Mucosa of descending colon (tissue), 3 donors: ENCODE data around the gene SH3BP2. TPM values are rescaled to one million over a fixed set of nuclear protein-coding genes. Genes with fewer than 3 reads are reported as not detected.

ENCODE experiments used
- ATAC-seq: fragments of 200-7000 bp; cut with Tn5 transposase; one replicate; pipeline ENCODE4 v1.9.1; 2020; ENCODE audit warnings: mild to moderate bottlenecking, moderate library complexity
- DNase-seq, 3 donors: peaks; one replicate each; pipeline ENCODE4 v3.0.0-alpha.2; 2020
- H3K36me3 ChIP-seq: fragments of 200-600 bp; one replicate; pipeline ENCODE4 v1.8.0; 2021; ENCODE audit warnings: low read depth, mild to moderate bottlenecking
- H3K4me1 ChIP-seq: fragments of 200-600 bp; one replicate; pipeline ENCODE4 v1.8.0; 2021; ENCODE audit warnings: low read depth, mild to moderate bottlenecking
- H3K4me3 ChIP-seq: fragments of 200-600 bp; one replicate; pipeline ENCODE4 v1.8.0; 2021; ENCODE audit warnings: mild to moderate bottlenecking
- H3K9me3 ChIP-seq: fragments of 200-600 bp; one replicate; pipeline ENCODE4 v1.8.0; 2021; ENCODE audit warnings: mild to moderate bottlenecking
- intact Hi-C, 2 donors: fragments of 100-400 bp; cut with DNase I in 1 of 2; cut with micrococcal nuclease in 1 of 2; formaldehyde crosslinking; loops; one replicate each; pipeline versions ENCODE4 v1.11.0 to v1.11.1; 2022; cut with DNase I, micrococcal nuclease
- total RNA-seq, 3 donors: library from RNA; stranded (reverse); fragmentation: NEBNext Ultra II Directional in 2 of 3; extraction: Animal tissue kit (Norgen Biotek cat#: 25700) in 2 of 3; gene quantifications; one replicate each; pipeline versions ENCODE4 v1.2.1 to v1.2.4, GENCODE V29; 2021 to 2023
- TF ChIP-seq, protein P1 (sequence below): fragments of 200-600 bp; IDR thresholded peaks from one replicate; pipeline ENCODE4 v1.8.0; 2022; ENCODE audit warnings: antibody characterized with exemption, mild to moderate bottlenecking
- donor health status: DM: no; HTN: no; CAD: no; lungs with moderate emphysema.
- donor health status: DM: no; HTN: no; CAD: no.
- donor health status: DM: no; HTN: yes; CAD: no.

Gene SH3BP2
- total RNA-seq, 3 donors from 2014 or later: 48.1 to 75.3 (median 73.0) TPM

DNA sequence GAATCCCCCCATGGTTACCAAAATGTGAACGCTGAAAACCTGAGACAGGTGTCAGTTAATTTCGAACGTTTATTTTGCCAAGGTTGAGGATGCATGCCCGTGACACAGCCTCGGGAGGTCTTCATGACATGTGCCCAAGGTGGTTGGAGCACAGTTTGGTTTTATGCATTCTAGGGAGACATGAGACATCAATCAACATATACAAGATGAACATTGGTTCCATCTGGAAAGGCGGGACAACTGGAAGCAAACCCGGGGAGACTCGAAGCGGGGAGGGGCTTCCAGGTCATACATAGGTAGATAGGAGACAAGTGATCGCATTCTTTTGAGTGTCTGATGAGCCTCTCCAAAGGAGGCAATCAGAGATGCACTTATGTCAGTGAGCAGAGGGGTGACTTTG is 11.0 kb upstream of the SH3BP2 start:
- DNase-seq: no peak
- H3K4me1 ChIP-seq: peaks cover 5% of the 10 kb centered on the region
- no peaks in the 10 kb centered on the region for H3K9me3 ChIP-seq
- H3K4me3 ChIP-seq: no peak overlapping the region
- H3K36me3 ChIP-seq: no peaks in the 10 kb centered on the region
- TF ChIP-seq, protein P1, sequence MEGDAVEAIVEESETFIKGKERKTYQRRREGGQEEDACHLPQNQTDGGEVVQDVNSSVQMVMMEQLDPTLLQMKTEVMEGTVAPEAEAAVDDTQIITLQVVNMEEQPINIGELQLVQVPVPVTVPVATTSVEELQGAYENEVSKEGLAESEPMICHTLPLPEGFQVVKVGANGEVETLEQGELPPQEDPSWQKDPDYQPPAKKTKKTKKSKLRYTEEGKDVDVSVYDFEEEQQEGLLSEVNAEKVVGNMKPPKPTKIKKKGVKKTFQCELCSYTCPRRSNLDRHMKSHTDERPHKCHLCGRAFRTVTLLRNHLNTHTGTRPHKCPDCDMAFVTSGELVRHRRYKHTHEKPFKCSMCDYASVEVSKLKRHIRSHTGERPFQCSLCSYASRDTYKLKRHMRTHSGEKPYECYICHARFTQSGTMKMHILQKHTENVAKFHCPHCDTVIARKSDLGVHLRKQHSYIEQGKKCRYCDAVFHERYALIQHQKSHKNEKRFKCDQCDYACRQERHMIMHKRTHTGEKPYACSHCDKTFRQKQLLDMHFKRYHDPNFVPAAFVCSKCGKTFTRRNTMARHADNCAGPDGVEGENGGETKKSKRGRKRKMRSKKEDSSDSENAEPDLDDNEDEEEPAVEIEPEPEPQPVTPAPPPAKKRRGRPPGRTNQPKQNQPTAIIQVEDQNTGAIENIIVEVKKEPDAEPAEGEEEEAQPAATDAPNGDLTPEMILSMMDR: no peak
- intact Hi-C loops: loop anchor here in 1 of 2 donors (10.0 kb wide), 1 partner anchor 83 kb away; no protein-coding TSS in a partner anchor
- ATAC-seq: no peak

DNA sequence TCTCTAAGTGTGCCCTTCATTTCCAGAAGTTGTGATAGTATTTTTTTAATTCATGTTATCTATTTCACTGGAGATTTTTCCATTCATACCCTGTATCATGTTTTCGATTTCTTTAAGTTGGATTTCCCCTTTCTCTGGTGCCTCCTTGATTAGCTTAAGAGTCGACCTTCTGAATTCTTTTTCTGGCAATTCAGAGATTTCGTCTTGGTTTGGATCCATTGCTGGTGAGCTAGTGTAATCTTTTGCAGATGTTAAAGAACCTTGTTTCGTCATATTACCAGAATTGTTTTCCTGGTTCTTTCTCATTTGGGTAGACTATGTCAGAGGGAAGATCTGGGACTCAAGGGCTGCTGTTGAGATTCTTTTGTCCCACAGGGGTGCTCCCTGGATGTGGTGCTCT is 9.1 kb upstream of the SH3BP2 start:
- peaks cover 14% of the 10 kb centered on the region for H3K4me1 ChIP-seq
- H3K4me3 ChIP-seq: no peak overlapping the region

DNA sequence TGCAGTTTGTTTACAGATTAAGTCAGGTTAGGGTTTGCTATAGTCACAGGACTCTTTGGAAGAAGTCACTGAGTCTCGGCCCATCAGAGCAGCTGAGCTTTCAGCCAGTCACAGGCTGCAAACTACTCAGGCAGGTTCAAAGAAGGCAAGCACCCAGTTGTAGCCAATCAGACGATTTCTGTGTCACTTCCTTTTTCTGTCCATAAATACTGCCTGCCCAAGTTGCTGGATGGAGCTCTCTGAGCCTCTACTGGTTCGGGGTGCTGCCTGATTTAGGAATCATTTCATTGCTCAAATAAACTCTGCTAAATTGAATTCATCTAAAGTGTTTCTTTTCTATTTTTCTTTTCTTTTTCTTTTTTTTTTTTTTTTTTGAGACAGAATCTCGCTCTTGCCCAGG is 7.3 kb upstream of the SH3BP2 start:
- TF ChIP-seq, protein P1: no peak
- H3K9me3 ChIP-seq: no peaks in the 10 kb centered on the region
- ATAC-seq (peak; percentile 55), DNase-seq (peak in 1 of 3 donors; percentile 42)
- no peaks in the 10 kb centered on the region for H3K36me3 ChIP-seq
- no peak overlapping the region for H3K4me3 ChIP-seq
- peaks cover 14% of the 10 kb centered on the region for H3K4me1 ChIP-seq
- intact Hi-C loops: loop anchor here in 1 of 2 donors (10.0 kb wide), 1 partner anchor 79 kb away; no protein-coding TSS in a partner anchor

More for the DNA sequence above, 9.1 kb upstream of the SH3BP2 start:
- ATAC-seq (no peak), DNase-seq (no peak)
- no peaks in the 10 kb centered on the region for H3K36me3 ChIP-seq
- no peaks in the 10 kb centered on the region for H3K9me3 ChIP-seq
- TF ChIP-seq, protein P1: no peak
- intact Hi-C loops: loop anchor here in 1 of 2 donors (10.0 kb wide), 1 partner anchor 81 kb away; no protein-coding TSS in a partner anchor

DNA sequence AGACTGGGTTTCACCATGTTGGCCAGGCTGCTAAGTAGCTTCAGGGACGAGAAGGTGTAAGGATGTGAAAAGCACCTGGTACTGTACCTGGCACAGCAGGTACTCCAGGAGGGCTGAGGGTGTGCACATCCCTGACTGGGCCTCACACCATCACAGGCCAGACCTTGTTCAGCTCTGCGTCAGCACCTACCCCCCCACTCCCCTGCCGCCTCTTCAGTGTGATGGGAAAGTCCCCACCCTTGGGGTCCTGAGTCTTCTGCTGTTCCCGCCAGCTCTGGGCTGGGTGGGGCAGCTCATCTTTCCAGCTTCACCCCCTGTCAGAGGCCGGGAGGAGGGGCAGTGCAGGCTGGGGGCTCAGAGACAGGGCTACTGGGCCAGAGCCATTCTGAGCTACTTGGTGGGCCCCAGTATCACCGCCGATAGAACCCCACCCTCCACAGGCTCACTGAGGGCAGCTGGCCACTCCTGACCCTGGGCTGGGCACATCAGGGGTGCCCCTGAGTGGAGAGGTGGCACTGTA is 6.7 kb upstream of the SH3BP2 start:
- H3K36me3 ChIP-seq: no peaks in the 10 kb centered on the region
- H3K4me1 ChIP-seq: peaks cover 14% of the 10 kb centered on the region
- intact Hi-C loops: loop anchor here in 1 of 2 donors (10.0 kb wide), 1 partner anchor 79 kb away; no protein-coding TSS in a partner anchor
- DNase-seq (peak in 2 of 3 donors; percentile 23 to 62), ATAC-seq (peak; percentile 4)
- TF ChIP-seq, protein P1: no peak
- H3K9me3 ChIP-seq: no peaks in the 10 kb centered on the region
- no peak overlapping the region for H3K4me3 ChIP-seq

DNA sequence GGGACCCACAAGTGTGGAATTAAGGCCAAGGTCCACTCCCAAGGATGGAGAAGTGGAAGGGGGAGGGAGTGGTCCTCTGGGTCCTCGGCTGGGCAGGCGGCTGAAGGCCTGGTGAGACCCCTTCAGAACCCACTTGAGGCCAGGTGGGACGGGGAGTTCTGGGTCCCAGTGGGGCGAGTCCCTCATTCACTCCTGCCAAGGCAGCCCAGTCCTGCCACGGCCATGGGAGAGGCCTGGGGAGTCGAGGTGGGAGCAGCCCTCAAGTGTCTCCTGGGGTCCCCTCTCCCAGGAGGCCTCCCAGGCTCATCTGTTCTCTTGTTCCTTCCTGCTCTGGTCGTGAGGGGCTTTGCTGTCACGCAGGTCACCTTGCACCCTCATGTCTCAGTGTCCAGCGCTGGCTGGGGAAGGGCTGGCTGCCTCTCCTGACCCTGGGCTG is 6.1 kb upstream of the SH3BP2 start:
- intact Hi-C loops: loop anchor here in 1 of 2 donors (10.0 kb wide), 1 partner anchor 78 kb away; no protein-coding TSS in a partner anchor
- DNase-seq (no peak), ATAC-seq (no peak)
- no peak overlapping the region for H3K4me3 ChIP-seq
- no peaks in the 10 kb centered on the region for H3K36me3 ChIP-seq
- no peaks in the 10 kb centered on the region for H3K9me3 ChIP-seq
- TF ChIP-seq, protein P1: no peak
- H3K4me1 ChIP-seq: peaks cover 15% of the 10 kb centered on the region
